ENCODE data around the gene MED26. TPM values are rescaled to one million over a fixed set of nuclear protein-coding genes. Genes with fewer than 3 reads are reported as not detected.
A peak's percentile ranks its signal among the peaks of the same experiment; 100 is the strongest.

Gene MED26
- total RNA-seq, 1 experiment from 2014 or later, result 11.4 TPM

- Histone ChIP-seq H2AK5ac (ENCODE audit: insufficient read length, low read length) (no peak overlapping the region), H4K20me1 (ENCODE audit: control insufficient read depth, insufficient read depth, insufficient read length) (no peaks in the 10 kb centered on the region), H4K8ac (replicated peaks; ENCODE audit: insufficient read length, low read depth, low read length) (no peak overlapping the region), H3K4me1 (ENCODE audit: insufficient read depth, low read length) (no peaks in the 10 kb centered on the region), H2BK15ac (ENCODE audit: low read depth, low read length) (no peak overlapping the region), H2AFZ (ENCODE audit: low read length) (no peak overlapping the region), H3K9me3 (ENCODE audit: control insufficient read depth, low read depth, low read length) (no peaks in the 10 kb centered on the region), H2BK120ac (ENCODE audit: low read depth, low read length, poor library complexity, severe bottlenecking) (no peak overlapping the region), H3K9ac (ENCODE audit: extremely low read depth, insufficient read length, low read length) (peak overlapping the region; percentile 6), H4K5ac (ENCODE audit: insufficient read length, low read depth, low read length) (no peak overlapping the region), H3K4ac (ENCODE audit: low read depth, low read length) (no peak overlapping the region), H3T11ph (ENCODE audit: low read length) (no peak overlapping the region), H2BK20ac (ENCODE audit: low read depth, low read length, poor library complexity, severe bottlenecking) (no peak overlapping the region), H2BK5ac (ENCODE audit: insufficient read length, low read length) (no peak overlapping the region), H3K27ac (ENCODE audit: insufficient read length, low read depth, low read length) (no peak overlapping the region), H3K4me2 (ENCODE audit: insufficient read depth, insufficient read length, low read length) (peak overlapping the region; percentile 33), H2BK12ac (ENCODE audit: insufficient read length, low read depth, low read length) (no peak overlapping the region), H3K79me2 (ENCODE audit: insufficient read depth, low read length) (peaks cover 21% of the 10 kb centered on the region; the same call in 1 of the 2 replicates), H3K23me2 (ENCODE audit: insufficient read length, low read depth, low read length, poor library complexity, severe bottlenecking) (peaks cover 9% of the 10 kb centered on the region), H3K79me1 (ENCODE audit: insufficient read depth, low read depth, low read length, poor library complexity, severe bottlenecking) (peaks cover 3% of the 10 kb centered on the region), H3K56ac (ENCODE audit: insufficient read length, low read depth, low read length) (no peak overlapping the region), H3K18ac (ENCODE audit: insufficient read length, low read depth, low read length) (no peak overlapping the region), H3K27me3 (ENCODE audit: insufficient read depth, low read length) (no peaks in the 10 kb centered on the region), H4K91ac (ENCODE audit: insufficient read length, low read depth, low read length) (no peak overlapping the region), H3K23ac (ENCODE audit: insufficient read length, low read depth, low read length) (no peak overlapping the region), H3K14ac (ENCODE audit: insufficient read depth, low read length) (no peak overlapping the region)
- Mint-ChIP-seq H3K9me3 (no peaks in the 10 kb centered on the region), H3K27ac (peak overlapping the region; percentile 93 to 99 (median 99)), H3K36me3 (ENCODE audit: insufficient read depth in 1 of 3, low read depth in 3 of 3) (peaks cover 6 to 22% (median 17%) of the 10 kb centered on the region in 3 experiments; a peak in 5 of 7 replicates), H3K4me3 (peak overlapping the region; percentile 97), H3K27me3 (ENCODE audit: low read depth) (no peaks in the 10 kb centered on the region), H3K4me1 (peaks cover 28 to 30% of the 10 kb centered on the region in 2 experiments)
- no CpG with 5 or more reads among the region's 23 CpGs for WGBS (ENCODE audit: extremely low coverage, insufficient read length, low lambda C conversion rate)
- DNase-seq, result no peak
- TF ChIP-seq CTCF (conservative IDR thresholded peaks at IDR 0.05), result no peak
Measured at GRCh38 chr19:16628984-16629691, 1.1 kb upstream of the MED26 start.
